Endothelial cell of umbilical vein (primary cell): ENCODE measurements around the gene USH2A.

Experiments
- CTCF ChIP-seq, 2 donors: IDR thresholded peaks; 1 replicate in 1 of 2; 2 replicates in 1 of 2; pipeline ENCODE4 v1.5.1; 2011; ENCODE audit warnings: low read length in 2 of 2, mild to moderate bottlenecking in 2 of 2, moderate library complexity in 2 of 2, control low read depth in 1 of 2, inconsistent platforms in 1 of 2, low read depth in 1 of 2; ENCODE audit not compliant: insufficient read depth in 1 of 2; ENCODE audit errors: extremely low read depth in 1 of 2
- POLR2A ChIP-seq: IDR thresholded peaks from 2 replicates; pipeline ENCODE4 v1.6.1; 2012; ENCODE audit warnings: low read depth, mild to moderate bottlenecking, control low read depth, low read length

- no peak for TF ChIP-seq CTCF (IDR thresholded peaks at IDR 0.05; ENCODE audit: extremely low read depth in 1 of 2, insufficient read depth in 1 of 2, low read depth in 1 of 2, low read length in 2 of 2)
- TF ChIP-seq POLR2A, result no peak
These were observed 535.6 kb downstream of the USH2A start for GRCh38 chr1:215887627-215888026.
